ENCODE measurements around the gene UBTD2.

DNA sequence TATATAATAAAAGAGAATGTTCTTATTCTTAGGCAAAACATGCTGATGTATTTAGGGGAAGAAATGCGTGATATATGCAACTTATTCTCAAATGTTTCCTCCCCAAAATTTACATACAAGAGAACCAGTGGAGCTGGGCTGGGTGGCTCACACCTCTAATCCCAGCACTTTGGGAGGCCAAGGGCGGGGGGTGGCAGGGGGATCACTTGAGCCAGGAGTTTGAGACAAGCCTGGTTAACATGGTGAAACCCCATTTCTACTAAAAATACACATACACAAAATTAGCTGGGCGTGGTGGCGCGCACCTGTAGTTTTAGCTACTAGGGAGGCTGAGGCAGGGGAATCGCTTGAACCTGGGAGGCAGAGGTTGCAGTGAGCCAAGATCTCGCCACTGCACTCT lies 27.5 kb upstream of the UBTD2 start:
- TF ChIP-seq CTCF (IDR thresholded peaks at IDR 0.05): no peak
- TF ChIP-seq POLR2A (IDR thresholded peaks at IDR 0.05): no peak
